Endothelial cell of umbilical vein (primary cell): ENCODE data around the gene TANGO6. TPM values are rescaled to one million over a fixed set of nuclear protein-coding genes. Genes with fewer than 3 reads are reported as not detected.

ENCODE experiments used
- BruUV-seq: library from RNA; stranded (reverse); fragments of 400-500 nt; replicated peaks from 2 replicates; lab custom pipeline; 2021; lab: Mats Ljungman, UMichigan
- CTCF ChIA-PET: fragments of 300-600, 350-600 bp; sonication (Branson Sonifier 250); formaldehyde crosslinking; loops from one replicate; lab custom pipeline; 2021; ENCODE audit warnings: antibody characterized with exemption, inconsistent platforms; lab: Charles Lee
- POLR2A ChIA-PET: fragments of 300-600, 350-600 bp; sonication (Branson Sonifier 250); formaldehyde crosslinking; loops from one replicate; lab custom pipeline; 2021; ENCODE audit warnings: antibody characterized with exemption, inconsistent platforms; lab: Charles Lee
- DNase-seq: peaks from one replicate; pipeline ENCODE4 v3.0.0-alpha.2; 2011; ENCODE audit warnings: low read depth, low spot score
- FAIRE-seq: peaks from 2 replicates; lab custom pipeline; 2011; peaks lifted over from hg19 to GRCh38; lab: Jason Lieb, UNC
- H2AFZ ChIP-seq: 2 replicates; pipeline ENCODE4 v1.6.0; 2012; ENCODE audit warnings: low read depth, low read length, control low read depth, inconsistent platforms
- H3K27ac ChIP-seq: 2 replicates; pipeline ENCODE4 v1.5.1; 2011; ENCODE audit warnings: low read depth, mild to moderate bottlenecking, control low read depth, low read length, moderate library complexity; ENCODE audit not compliant: insufficient read depth
- H3K27me3 ChIP-seq, 2 experiments: 2 replicates each; pipeline versions ENCODE4 v1.6.0 to v1.6.1; 2011; ENCODE audit warnings: low read length in 2 of 2, mixed read lengths in 1 of 2; ENCODE audit not compliant: control insufficient read depth in 2 of 2, insufficient read depth in 2 of 2
- H3K36me3 ChIP-seq, 2 experiments: 2 replicates in 1 of 2; 3 replicates in 1 of 2; pipeline ENCODE4 v1.5.1; 2011; ENCODE audit warnings: low read length in 2 of 2, mild to moderate bottlenecking in 1 of 2, moderate library complexity in 1 of 2; ENCODE audit not compliant: control insufficient read depth in 2 of 2, insufficient read depth in 2 of 2; ENCODE audit errors: extremely low read depth in 1 of 2
- H3K4me1 ChIP-seq: 3 replicates; pipeline ENCODE4 v1.5.1; 2011; ENCODE audit warnings: mild to moderate bottlenecking, low read length; ENCODE audit not compliant: control insufficient read depth, insufficient read depth; ENCODE audit errors: extremely low read depth
- H3K4me2 ChIP-seq: 2 replicates; pipeline ENCODE4 v1.6.1; 2011; ENCODE audit warnings: low read length, control low read depth, mixed read lengths; ENCODE audit not compliant: insufficient read depth
- H3K4me3 ChIP-seq, 3 experiments: fragments of 200-600 bp in 1 of 3; sonication (generic), shearing (Covaris generic) in 1 of 3; replicated peaks in 1 of 3; 2 replicates each; pipeline ENCODE4 v1.5.1; 2011 to 2016; ENCODE audit warnings: control low read depth in 3 of 3, low read length in 3 of 3, mild to moderate bottlenecking in 2 of 3, inconsistent platforms in 1 of 3, low read depth in 1 of 3, moderate library complexity in 1 of 3; ENCODE audit not compliant: insufficient read depth in 1 of 3
- H3K79me2 ChIP-seq: 2 replicates; pipeline ENCODE4 v1.6.0; 2012; ENCODE audit warnings: low read length, inconsistent platforms; ENCODE audit not compliant: control insufficient read depth, insufficient read depth
- H3K9ac ChIP-seq: replicated peaks from 2 replicates; pipeline ENCODE3; 2011; ENCODE audit warnings: low read length, control low read depth; ENCODE audit not compliant: insufficient read depth; ENCODE audit errors: extremely low read depth
- H3K9me1 ChIP-seq: replicated peaks from 3 replicates; pipeline ENCODE4 v1.6.0; 2011; ENCODE audit warnings: mild to moderate bottlenecking, low read length; ENCODE audit not compliant: control insufficient read depth, insufficient read depth; ENCODE audit errors: extremely low read depth
- H3K9me3 ChIP-seq: replicated peaks from 2 replicates; pipeline ENCODE4 v1.5.1; 2012; ENCODE audit warnings: low read length, inconsistent platforms; ENCODE audit not compliant: control insufficient read depth, insufficient read depth
- H4K20me1 ChIP-seq: replicated peaks from 2 replicates; pipeline ENCODE3; 2011; ENCODE audit warnings: mild to moderate bottlenecking, low read length; ENCODE audit not compliant: control insufficient read depth, insufficient read depth; ENCODE audit errors: extremely low read depth
- EZH2 ChIP-seq: IDR thresholded peaks from 2 replicates; pipeline ENCODE4 v1.6.1; 2012; ENCODE audit warnings: borderline replicate concordance, low read depth, mild to moderate bottlenecking, moderate library complexity, low read length, inconsistent platforms; ENCODE audit not compliant: severe bottlenecking
- FOS ChIP-seq: IDR thresholded peaks from 2 replicates; pipeline ENCODE4 v1.6.1; 2011; ENCODE audit warnings: mild to moderate bottlenecking, low read length, moderate library complexity, borderline replicate concordance; ENCODE audit not compliant: insufficient read depth
- GATA2 ChIP-seq: IDR thresholded peaks from 2 replicates; pipeline ENCODE4 v1.7.0; 2011; ENCODE audit warnings: low read depth, mild to moderate bottlenecking, moderate library complexity, mixed read lengths, low read length; ENCODE audit not compliant: insufficient read length, insufficient read depth
- JUN ChIP-seq: IDR thresholded peaks from 2 replicates; pipeline ENCODE4 v1.6.1; 2011; ENCODE audit warnings: borderline replicate concordance, low read depth; ENCODE audit not compliant: insufficient read length, insufficient read depth
- MYC ChIP-seq: IDR thresholded peaks from one replicate; pipeline ENCODE4 v1.6.1; 2011; ENCODE audit warnings: mild to moderate bottlenecking, low read depth, low read length
- POLR2A ChIP-seq: IDR thresholded peaks from 2 replicates; pipeline ENCODE4 v1.6.1; 2012; ENCODE audit warnings: low read depth, mild to moderate bottlenecking, control low read depth, low read length
- POLR2AphosphoS5 ChIP-seq: IDR thresholded peaks from 2 replicates; pipeline ENCODE4 v1.6.1; 2012; ENCODE audit warnings: low read depth, mild to moderate bottlenecking, control low read depth, low read length, moderate library complexity; ENCODE audit not compliant: insufficient read depth
- dilution Hi-C: fragments of 300-500 bp; cut with MboI; formaldehyde crosslinking; loops from one replicate; pipeline ENCODE4 v1.15.0; 2019; ENCODE audit warnings: low sequenced_read_pairs; ENCODE audit not compliant: extremely low pct_ligation_motif_present
- intact Hi-C: fragments of 100-400 bp; cut with micrococcal nuclease; formaldehyde crosslinking; loops from one replicate; pipeline ENCODE4 v1.10.0; 2022
- polyA plus RNA-seq, 4 experiments: library from polyadenylated mRNA; depleted of rRNA in 3 of 4; stranded (reverse) in 3 of 4; unstranded in 1 of 4; fragments of >200 nt; gene quantifications; 2 replicates each; pipeline versions ENCODE4 v1.2.1 to v1.2.3, GENCODE V29; 2011 to 2012; ENCODE audit warnings: missing spikeins in 1 of 4
- total RNA-seq: library from RNA; stranded (reverse); gene quantifications from 2 replicates; pipeline ENCODE4 v1.2.3, GENCODE V29; 2021
- TF ChIP-seq, protein P1 (sequence below): IDR thresholded peaks from 2 replicates; pipeline ENCODE4 v1.6.1; 2011; ENCODE audit not compliant: insufficient read depth, insufficient read length
- TF ChIP-seq, protein P2 (sequence below), 2 donors: IDR thresholded peaks; 1 replicate in 1 of 2; 2 replicates in 1 of 2; pipeline ENCODE4 v1.5.1; 2011; ENCODE audit warnings: low read length in 2 of 2, mild to moderate bottlenecking in 2 of 2, moderate library complexity in 2 of 2, control low read depth in 1 of 2, inconsistent platforms in 1 of 2, low read depth in 1 of 2; ENCODE audit not compliant: insufficient read depth in 1 of 2; ENCODE audit errors: extremely low read depth in 1 of 2

Gene TANGO6
- total and polyA plus RNA-seq, 2 donors (not counting 3 experiments of a cell fraction or from before 2014, with no cell fraction given): 6.7 to 21.2 TPM

DNA sequence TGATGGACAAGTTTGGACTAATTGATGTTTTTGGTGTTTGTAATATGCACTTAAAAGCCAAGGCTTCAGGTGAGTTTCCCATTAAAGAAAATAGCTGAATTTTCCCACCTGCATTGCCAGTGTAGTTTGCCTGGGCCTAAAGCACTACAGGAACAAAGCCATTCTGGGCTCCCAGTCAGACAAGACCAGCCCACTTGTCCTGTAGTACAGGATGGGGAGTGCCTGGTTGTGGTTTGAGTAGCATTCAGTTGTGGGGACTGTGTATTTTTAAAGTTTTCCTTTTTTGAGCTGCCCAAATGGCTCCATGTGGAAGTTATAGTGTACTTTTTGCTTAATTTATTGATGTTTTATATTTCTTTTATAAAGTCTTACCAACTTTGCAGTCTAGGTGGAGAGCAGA, 91.7 kb downstream of the TANGO6 start:
- no peak overlapping the region for H3K4me2 ChIP-seq
- POLR2A ChIA-PET: no interaction called here

More for the DNA sequence above, 91.7 kb downstream of the TANGO6 start:
- DNase-seq (no peak), FAIRE-seq (no peak)
- Histone ChIP-seq H3K27me3 (no peaks in the 10 kb centered on the region), H4K20me1 (no peaks in the 10 kb centered on the region), H3K27ac (no peak overlapping the region), H3K9me1 (no peaks in the 10 kb centered on the region), H3K9me3 (no peaks in the 10 kb centered on the region), H3K4me1 (peaks cover 5% of the 10 kb centered on the region), H2AFZ (no peak overlapping the region), H3K4me3 (no peak overlapping the region), H3K9ac (no peak overlapping the region), H3K36me3 (no peaks in the 10 kb centered on the region), H3K79me2 (no peaks in the 10 kb centered on the region)
- no peak for TF ChIP-seq EZH2
- TF ChIP-seq JUN: no peak
- TF ChIP-seq FOS: no peak
- no peak for TF ChIP-seq POLR2AphosphoS5
- TF ChIP-seq, protein P1, sequence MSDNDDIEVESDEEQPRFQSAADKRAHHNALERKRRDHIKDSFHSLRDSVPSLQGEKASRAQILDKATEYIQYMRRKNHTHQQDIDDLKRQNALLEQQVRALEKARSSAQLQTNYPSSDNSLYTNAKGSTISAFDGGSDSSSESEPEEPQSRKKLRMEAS: no peak
- no peak for TF ChIP-seq MYC
- TF ChIP-seq POLR2A: no peak
- TF ChIP-seq, protein P2, sequence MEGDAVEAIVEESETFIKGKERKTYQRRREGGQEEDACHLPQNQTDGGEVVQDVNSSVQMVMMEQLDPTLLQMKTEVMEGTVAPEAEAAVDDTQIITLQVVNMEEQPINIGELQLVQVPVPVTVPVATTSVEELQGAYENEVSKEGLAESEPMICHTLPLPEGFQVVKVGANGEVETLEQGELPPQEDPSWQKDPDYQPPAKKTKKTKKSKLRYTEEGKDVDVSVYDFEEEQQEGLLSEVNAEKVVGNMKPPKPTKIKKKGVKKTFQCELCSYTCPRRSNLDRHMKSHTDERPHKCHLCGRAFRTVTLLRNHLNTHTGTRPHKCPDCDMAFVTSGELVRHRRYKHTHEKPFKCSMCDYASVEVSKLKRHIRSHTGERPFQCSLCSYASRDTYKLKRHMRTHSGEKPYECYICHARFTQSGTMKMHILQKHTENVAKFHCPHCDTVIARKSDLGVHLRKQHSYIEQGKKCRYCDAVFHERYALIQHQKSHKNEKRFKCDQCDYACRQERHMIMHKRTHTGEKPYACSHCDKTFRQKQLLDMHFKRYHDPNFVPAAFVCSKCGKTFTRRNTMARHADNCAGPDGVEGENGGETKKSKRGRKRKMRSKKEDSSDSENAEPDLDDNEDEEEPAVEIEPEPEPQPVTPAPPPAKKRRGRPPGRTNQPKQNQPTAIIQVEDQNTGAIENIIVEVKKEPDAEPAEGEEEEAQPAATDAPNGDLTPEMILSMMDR (IDR thresholded peaks at IDR 0.05; ENCODE audit: extremely low read depth in 1 of 2, insufficient read depth in 1 of 2, low read depth in 1 of 2, low read length in 2 of 2): no peak
- TF ChIP-seq GATA2: no peak
- intact Hi-C loops (no loop called here), dilution Hi-C loops (no loop called here)
- CTCF ChIA-PET: interaction anchor here (0.9 to 1.3 kb wide), 2 partner anchors 9 to 49 kb away, joined by 3 read pairs; no protein-coding TSS in a partner anchor
- BruUV-seq: no TSS peak
